K562 (cell line): Measurements from ENCODE around the gene PSMD9. TPM values are rescaled to one million over a fixed set of nuclear protein-coding genes. Genes with fewer than 3 reads are reported as not detected.
A peak's percentile ranks its signal among the peaks of the same experiment; 100 is the strongest.

Experiments used
- ARNT ChIP-seq, 2 experiments: fragments of 450-650 bp; IDR thresholded peaks; 2 replicates each; pipeline ENCODE4 v1.6.1; 2016; ENCODE audit warnings: mild to moderate bottlenecking in 1 of 2
- BCOR ChIP-seq: fragments of 450-650 bp; IDR thresholded peaks from 2 replicates; pipeline ENCODE4 v1.6.1; 2016
- CHD4 ChIP-seq: fragments of 200-600 bp; sonication (generic); IDR thresholded peaks from 3 replicates; pipeline ENCODE4 v1.6.1; 2012; ENCODE audit warnings: low read depth, mild to moderate bottlenecking, mixed read lengths, low read length, inconsistent platforms; ENCODE audit not compliant: insufficient read depth, insufficient replicate concordance, poor library complexity, severe bottlenecking
- DDX20 ChIP-seq: fragments of 450-650 bp; IDR thresholded peaks from 2 replicates; pipeline ENCODE4 v1.6.1; 2016; ENCODE audit warnings: missing genetic modification characterization, low read depth, mild to moderate bottlenecking, missing compliant biosample characterization, moderate library complexity
- EGR1 ChIP-seq: fragments of 450-650 bp; conservative IDR thresholded peaks from 2 replicates; pipeline ENCODE4 v1.6.1; 2017; ENCODE audit warnings: mild to moderate bottlenecking
- KDM1A ChIP-seq, 2 experiments: fragments of 450-650 bp; IDR thresholded peaks; 2 replicates each; pipeline ENCODE4 v1.6.1; 2016; ENCODE audit warnings: mild to moderate bottlenecking in 2 of 2
- MEIS2 ChIP-seq: fragments of 450-650 bp; IDR thresholded peaks from 2 replicates; pipeline ENCODE4 v1.6.1; 2014; ENCODE audit warnings: mild to moderate bottlenecking; ENCODE audit not compliant: partially characterized antibody
- SMARCC2 ChIP-seq: fragments of 450-650 bp; IDR thresholded peaks from 2 replicates; pipeline ENCODE4 v1.6.1; 2017; ENCODE audit warnings: antibody characterized with exemption, moderate library complexity, mild to moderate bottlenecking, low read depth
- TAF15 ChIP-seq: fragments of 200-400 bp; formaldehyde crosslinking; IDR thresholded peaks from 2 replicates; pipeline ENCODE4 v1.6.1; 2017; ENCODE audit warnings: mild to moderate bottlenecking, low read depth, low read length, moderate library complexity
- TBP ChIP-seq: optimal IDR thresholded peaks from 2 replicates; pipeline ENCODE3; 2011; ENCODE audit warnings: low read depth, low read length, improper control_type of control experiment
- YBX1 ChIP-seq: fragments of 450-650 bp; IDR thresholded peaks from 2 replicates; pipeline ENCODE4 v1.7.1; 2016; ENCODE audit warnings: mild to moderate bottlenecking
- ZNF143 ChIP-seq: sonication (generic); formaldehyde crosslinking; IDR thresholded peaks from 2 replicates; pipeline ENCODE4 v1.9.0; 2022; ENCODE audit warnings: mild to moderate bottlenecking, missing genetic modification reagents
- polyA plus RNA-seq, 8 experiments: library from polyadenylated mRNA; depleted of rRNA in 4 of 8; stranded (reverse) in 5 of 8; unstranded in 3 of 8; fragments of >200 nt; fragmentation: Nextera tagmentation in 2 of 8; fragmentation: Illumina TruSeq in 1 of 8; extraction: Ambion mirVana in 2 of 8; extraction: Trizol in 1 of 8; gene quantifications; 2 replicates each; pipeline versions ENCODE4 v1.2.1 to v1.2.3, GENCODE V29; 2011 to 2014; ENCODE audit warnings: inconsistent platforms in 1 of 8, missing spikeins in 1 of 8
- total RNA-seq, 7 experiments: library from RNA; depleted of rRNA in 6 of 7; stranded (reverse); fragments of >200 nt in 6 of 7; fragmentation: Illumina TruSeq in 2 of 7; extraction: Trizol in 2 of 7; gene quantifications; 2 replicates each; pipeline versions ENCODE4 v1.2.1 to v1.2.3, GENCODE V29; 2011 to 2021; ENCODE audit warnings: low replicate concordance in 1 of 7
- TF ChIP-seq, protein P1 (sequence below): fragments of 450-650 bp; IDR thresholded peaks from 2 replicates; pipeline ENCODE4 v1.6.1; 2017; ENCODE audit warnings: antibody characterized with exemption, mild to moderate bottlenecking
- TF ChIP-seq, protein P2 (sequence below): fragments of 250-450 bp; sonication (Bioruptor Pico); IDR thresholded peaks from 2 replicates; pipeline ENCODE4 v1.5.0; 2021
- TF ChIP-seq, protein P3 (sequence below): sonication (generic); formaldehyde crosslinking; IDR thresholded peaks from 2 replicates; pipeline ENCODE4 v1.4.0; 2020; ENCODE audit warnings: mild to moderate bottlenecking, missing genetic modification reagents
- TF ChIP-seq, protein P4 (sequence below): IDR thresholded peaks from 2 replicates; pipeline ENCODE4 v1.6.1; 2016; ENCODE audit warnings: missing genetic modification characterization, missing compliant biosample characterization

The PSMD9 gene
- total and polyA plus RNA-seq, 9 of the 15 experiments (the other 6 are each of a cell fraction or from before 2014, with no cell fraction given) = 12.2 to 143 (median 61.3) TPM

DNA sequence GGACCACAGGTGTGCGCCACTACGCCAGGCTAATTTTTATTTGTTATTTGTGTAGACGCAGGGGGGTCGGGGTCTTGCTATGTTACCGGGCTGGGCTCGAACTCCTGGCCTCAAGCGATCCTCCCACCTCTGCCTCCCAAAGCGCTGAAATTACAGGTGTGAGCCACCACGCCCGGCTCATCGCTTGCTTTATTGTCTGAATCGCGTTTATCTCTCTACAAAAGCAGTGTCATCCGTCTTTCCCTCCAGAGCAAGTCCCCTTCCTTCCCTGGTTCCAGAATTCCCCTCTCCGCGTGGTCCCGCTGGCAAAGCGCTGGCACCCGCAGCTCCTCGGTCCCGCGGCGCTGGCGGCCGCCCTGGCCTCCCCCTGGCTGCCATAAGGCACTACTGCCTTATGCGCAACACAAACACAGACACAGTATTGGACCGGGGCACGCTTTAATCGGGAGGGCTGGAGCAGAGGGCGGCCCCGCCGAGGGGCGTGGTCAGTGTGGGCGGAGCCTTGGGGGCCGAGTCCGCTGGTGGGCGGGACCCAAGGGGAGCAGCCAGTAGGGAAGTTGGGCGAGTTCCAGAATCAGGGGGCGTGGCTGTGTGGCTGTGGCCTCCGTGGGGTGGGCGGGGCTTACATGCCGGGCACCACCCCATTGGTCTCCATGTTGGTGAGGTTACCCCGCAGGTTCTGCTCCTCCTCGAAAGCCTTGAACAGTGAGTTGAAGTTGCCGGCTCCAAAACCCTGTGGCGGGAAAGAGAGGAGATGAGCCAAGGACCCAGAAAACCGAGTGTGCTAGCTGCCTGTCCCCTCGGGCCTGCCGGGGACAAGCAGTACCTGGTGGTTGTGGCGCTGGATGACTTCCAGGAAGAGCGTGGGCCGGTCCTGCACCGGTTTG lies 49.2 kb upstream of the PSMD9 start (continued):
- no peak for TF ChIP-seq CHD4
- peak; percentile 69 for TF ChIP-seq EGR1
- TF ChIP-seq DDX20 (tag) = no peak
- TF ChIP-seq, protein P1, sequence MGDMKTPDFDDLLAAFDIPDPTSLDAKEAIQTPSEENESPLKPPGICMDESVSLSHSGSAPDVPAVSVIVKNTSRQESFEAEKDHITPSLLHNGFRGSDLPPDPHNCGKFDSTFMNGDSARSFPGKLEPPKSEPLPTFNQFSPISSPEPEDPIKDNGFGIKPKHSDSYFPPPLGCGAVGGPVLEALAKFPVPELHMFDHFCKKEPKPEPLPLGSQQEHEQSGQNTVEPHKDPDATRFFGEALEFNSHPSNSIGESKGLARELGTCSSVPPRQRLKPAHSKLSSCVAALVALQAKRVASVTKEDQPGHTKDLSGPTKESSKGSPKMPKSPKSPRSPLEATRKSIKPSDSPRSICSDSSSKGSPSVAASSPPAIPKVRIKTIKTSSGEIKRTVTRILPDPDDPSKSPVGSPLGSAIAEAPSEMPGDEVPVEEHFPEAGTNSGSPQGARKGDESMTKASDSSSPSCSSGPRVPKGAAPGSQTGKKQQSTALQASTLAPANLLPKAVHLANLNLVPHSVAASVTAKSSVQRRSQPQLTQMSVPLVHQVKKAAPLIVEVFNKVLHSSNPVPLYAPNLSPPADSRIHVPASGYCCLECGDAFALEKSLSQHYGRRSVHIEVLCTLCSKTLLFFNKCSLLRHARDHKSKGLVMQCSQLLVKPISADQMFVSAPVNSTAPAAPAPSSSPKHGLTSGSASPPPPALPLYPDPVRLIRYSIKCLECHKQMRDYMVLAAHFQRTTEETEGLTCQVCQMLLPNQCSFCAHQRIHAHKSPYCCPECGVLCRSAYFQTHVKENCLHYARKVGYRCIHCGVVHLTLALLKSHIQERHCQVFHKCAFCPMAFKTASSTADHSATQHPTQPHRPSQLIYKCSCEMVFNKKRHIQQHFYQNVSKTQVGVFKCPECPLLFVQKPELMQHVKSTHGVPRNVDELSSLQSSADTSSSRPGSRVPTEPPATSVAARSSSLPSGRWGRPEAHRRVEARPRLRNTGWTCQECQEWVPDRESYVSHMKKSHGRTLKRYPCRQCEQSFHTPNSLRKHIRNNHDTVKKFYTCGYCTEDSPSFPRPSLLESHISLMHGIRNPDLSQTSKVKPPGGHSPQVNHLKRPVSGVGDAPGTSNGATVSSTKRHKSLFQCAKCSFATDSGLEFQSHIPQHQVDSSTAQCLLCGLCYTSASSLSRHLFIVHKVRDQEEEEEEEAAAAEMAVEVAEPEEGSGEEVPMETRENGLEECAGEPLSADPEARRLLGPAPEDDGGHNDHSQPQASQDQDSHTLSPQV = no peak
- TF ChIP-seq TAF15 = no peak
- 0 out of 4 replicates have a peak, but pooled peaks of 1 of the 2 experiments have one; percentile 30 for TF ChIP-seq KDM1A (IDR thresholded peaks at IDR 0.05)
- peak; percentile 91 for TF ChIP-seq BCOR
- no peak for TF ChIP-seq ZNF143 (CRISPR knock-in tag)
- no peak for TF ChIP-seq YBX1
- TF ChIP-seq, protein P2, sequence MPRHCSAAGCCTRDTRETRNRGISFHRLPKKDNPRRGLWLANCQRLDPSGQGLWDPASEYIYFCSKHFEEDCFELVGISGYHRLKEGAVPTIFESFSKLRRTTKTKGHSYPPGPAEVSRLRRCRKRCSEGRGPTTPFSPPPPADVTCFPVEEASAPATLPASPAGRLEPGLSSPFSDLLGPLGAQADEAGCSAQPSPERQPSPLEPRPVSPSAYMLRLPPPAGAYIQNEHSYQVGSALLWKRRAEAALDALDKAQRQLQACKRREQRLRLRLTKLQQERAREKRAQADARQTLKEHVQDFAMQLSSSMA = no peak
- no peak for TF ChIP-seq SMARCC2
- TF ChIP-seq TBP = peak; percentile 90
- TF ChIP-seq, protein P3, sequence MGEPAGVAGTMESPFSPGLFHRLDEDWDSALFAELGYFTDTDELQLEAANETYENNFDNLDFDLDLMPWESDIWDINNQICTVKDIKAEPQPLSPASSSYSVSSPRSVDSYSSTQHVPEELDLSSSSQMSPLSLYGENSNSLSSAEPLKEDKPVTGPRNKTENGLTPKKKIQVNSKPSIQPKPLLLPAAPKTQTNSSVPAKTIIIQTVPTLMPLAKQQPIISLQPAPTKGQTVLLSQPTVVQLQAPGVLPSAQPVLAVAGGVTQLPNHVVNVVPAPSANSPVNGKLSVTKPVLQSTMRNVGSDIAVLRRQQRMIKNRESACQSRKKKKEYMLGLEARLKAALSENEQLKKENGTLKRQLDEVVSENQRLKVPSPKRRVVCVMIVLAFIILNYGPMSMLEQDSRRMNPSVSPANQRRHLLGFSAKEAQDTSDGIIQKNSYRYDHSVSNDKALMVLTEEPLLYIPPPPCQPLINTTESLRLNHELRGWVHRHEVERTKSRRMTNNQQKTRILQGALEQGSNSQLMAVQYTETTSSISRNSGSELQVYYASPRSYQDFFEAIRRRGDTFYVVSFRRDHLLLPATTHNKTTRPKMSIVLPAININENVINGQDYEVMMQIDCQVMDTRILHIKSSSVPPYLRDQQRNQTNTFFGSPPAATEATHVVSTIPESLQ (CRISPR knock-in tag) = no peak
- TF ChIP-seq ARNT (IDR thresholded peaks at IDR 0.05) = no peak
- no peak for TF ChIP-seq MEIS2
- TF ChIP-seq, protein P4, sequence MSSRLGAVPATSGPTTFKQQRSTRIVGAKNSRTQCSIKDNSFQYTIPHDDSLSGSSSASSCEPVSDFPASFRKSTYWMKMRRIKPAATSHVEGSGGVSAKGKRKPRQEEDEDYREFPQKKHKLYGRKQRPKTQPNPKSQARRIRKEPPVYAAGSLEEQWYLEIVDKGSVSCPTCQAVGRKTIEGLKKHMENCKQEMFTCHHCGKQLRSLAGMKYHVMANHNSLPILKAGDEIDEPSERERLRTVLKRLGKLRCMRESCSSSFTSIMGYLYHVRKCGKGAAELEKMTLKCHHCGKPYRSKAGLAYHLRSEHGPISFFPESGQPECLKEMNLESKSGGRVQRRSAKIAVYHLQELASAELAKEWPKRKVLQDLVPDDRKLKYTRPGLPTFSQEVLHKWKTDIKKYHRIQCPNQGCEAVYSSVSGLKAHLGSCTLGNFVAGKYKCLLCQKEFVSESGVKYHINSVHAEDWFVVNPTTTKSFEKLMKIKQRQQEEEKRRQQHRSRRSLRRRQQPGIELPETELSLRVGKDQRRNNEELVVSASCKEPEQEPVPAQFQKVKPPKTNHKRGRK (tag) = no peak
